GM10248 (cell line): ENCODE data around the gene RAB37.

ENCODE experiments used
- CTCF ChIA-PET: fragments of 300-600 bp; sonication (Branson Sonifier 250); formaldehyde crosslinking; extraction: SDS; loops from one replicate; lab custom pipeline; 2021; ENCODE audit warnings: antibody characterized with exemption; lab: Yijun Ruan, JAX
- POLR2A ChIA-PET: fragments of 350-650 bp; sonication (Branson Sonifier 250); formaldehyde crosslinking; extraction: SDS; loops from one replicate; lab custom pipeline; 2020; ENCODE audit warnings: antibody characterized with exemption; lab: Yijun Ruan, JAX
- DNase-seq: peaks from one replicate; pipeline ENCODE4 v3.0.0; 2012; ENCODE audit errors: extremely low spot score
- TF ChIP-seq, protein P1 (sequence below): IDR thresholded peaks from 2 replicates; pipeline ENCODE4 v1.5.1; 2012; ENCODE audit warnings: mild to moderate bottlenecking, low read depth; ENCODE audit errors: extremely low read depth, missing control alignments, control extremely low read depth

The RAB37 gene

DNA sequence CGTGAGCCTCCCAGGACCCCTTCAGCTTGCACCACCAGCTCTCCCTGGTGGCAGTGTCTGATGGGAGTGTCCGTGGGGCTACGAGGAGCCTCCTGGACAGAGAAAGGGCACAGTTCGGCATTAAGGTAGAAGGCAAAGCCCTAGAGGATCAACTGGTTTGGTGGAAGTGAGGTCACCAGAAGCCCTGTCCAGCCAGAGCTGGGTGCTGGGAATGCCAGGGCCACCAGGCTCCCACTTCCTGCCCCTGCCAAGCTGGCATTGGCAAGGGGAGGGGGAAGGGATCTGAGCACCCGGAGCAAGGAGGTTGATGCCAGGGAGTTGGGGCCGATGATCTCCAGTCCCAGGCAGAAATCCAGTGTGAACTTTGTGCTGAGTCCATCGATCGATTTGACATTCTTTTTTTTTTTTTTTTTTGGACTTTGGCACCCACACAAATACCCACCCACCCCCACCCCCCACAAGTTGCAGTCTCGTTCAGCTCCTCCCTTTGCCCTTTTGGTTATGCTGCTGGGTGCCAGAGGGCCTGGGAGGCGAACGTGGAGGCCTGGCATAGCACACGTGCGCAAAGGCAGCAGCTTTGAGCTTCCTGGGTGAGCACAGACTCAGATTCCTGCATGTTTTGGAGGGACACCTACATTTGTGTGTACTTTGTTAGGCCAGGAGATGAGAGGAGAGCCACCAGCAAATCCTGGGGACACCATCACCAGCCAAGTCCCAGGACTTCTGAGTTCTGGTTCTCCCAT lies 13.4 kb downstream of the RAB37 start:
- DNase-seq, result no peak
- ChIA-PET POLR2A (interaction anchor here (1.1 to 1.2 kb wide), 2 partner anchors 12 to 20 kb away, joined by 3 read pairs; no protein-coding TSS in a partner anchor), CTCF (interaction anchor here (0.9 to 6.4 kb wide), 8 partner anchors 9 to 115 kb away, joined by 3 to 44 read pairs (median 6); partner anchors contain the start of gene RAB37)
- TF ChIP-seq, protein P1, sequence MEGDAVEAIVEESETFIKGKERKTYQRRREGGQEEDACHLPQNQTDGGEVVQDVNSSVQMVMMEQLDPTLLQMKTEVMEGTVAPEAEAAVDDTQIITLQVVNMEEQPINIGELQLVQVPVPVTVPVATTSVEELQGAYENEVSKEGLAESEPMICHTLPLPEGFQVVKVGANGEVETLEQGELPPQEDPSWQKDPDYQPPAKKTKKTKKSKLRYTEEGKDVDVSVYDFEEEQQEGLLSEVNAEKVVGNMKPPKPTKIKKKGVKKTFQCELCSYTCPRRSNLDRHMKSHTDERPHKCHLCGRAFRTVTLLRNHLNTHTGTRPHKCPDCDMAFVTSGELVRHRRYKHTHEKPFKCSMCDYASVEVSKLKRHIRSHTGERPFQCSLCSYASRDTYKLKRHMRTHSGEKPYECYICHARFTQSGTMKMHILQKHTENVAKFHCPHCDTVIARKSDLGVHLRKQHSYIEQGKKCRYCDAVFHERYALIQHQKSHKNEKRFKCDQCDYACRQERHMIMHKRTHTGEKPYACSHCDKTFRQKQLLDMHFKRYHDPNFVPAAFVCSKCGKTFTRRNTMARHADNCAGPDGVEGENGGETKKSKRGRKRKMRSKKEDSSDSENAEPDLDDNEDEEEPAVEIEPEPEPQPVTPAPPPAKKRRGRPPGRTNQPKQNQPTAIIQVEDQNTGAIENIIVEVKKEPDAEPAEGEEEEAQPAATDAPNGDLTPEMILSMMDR, result no peak

GRCh38 chr17:74752415-74752814 lies 15.4 kb downstream of the RAB37 start:
- TF ChIP-seq, protein P1, result no peak
- ChIA-PET POLR2A (no interaction called here), CTCF (interaction anchor here (0.8 to 9.1 kb wide), 5 partner anchors 15 to 113 kb away, joined by 4 to 82 read pairs (median 7); partner anchors contain the start of gene RAB37)
- DNase-seq, result no peak

DNA sequence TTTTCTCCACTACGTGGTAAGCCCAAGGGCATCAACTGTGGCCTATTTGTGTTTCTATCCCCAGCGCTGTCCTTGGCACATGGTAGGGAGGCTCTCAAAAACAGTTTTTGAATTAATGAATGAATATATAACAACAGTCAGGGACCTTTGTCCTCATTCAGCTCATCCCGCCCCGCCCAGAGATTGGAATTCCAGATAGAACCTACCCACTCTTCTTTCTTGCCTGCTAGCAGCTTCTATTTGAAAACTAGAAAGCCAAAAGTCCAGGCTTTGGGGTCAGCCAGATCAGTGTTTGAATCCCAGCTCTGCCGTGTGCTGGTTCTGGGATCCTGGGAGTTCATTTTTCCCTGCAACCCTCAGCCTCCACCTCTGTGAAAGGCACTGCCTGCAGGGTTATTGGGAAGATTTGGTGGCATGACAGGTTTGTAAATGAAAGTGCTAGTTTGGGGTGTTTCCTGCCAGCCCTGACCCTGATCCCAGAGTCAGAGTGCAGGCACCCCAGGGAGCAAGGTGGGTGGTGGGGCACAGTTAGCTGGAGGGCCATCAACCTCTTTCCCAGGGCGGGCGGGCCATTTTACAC lies 15.9 kb downstream of the RAB37 start:
- TF ChIP-seq, protein P1, result no peak
- CTCF ChIA-PET, result interaction anchor here (0.8 to 9.1 kb wide), 8 partner anchors 9 to 209 kb away, joined by 3 to 82 read pairs (median 5); partner anchors contain the start of gene RAB37
- POLR2A ChIA-PET, result no interaction called here
- DNase-seq, result no peak

GRCh38 chr17:74754832-74755231 lies 17.8 kb downstream of the RAB37 start:
- POLR2A ChIA-PET, result no interaction called here
- CTCF ChIA-PET, result interaction anchor here (0.9 to 9.1 kb wide), 8 partner anchors 9 to 98 kb away, joined by 3 to 82 read pairs (median 7); partner anchors contain the start of gene RAB37
- DNase-seq, result no peak
- TF ChIP-seq, protein P1, result no peak

DNA sequence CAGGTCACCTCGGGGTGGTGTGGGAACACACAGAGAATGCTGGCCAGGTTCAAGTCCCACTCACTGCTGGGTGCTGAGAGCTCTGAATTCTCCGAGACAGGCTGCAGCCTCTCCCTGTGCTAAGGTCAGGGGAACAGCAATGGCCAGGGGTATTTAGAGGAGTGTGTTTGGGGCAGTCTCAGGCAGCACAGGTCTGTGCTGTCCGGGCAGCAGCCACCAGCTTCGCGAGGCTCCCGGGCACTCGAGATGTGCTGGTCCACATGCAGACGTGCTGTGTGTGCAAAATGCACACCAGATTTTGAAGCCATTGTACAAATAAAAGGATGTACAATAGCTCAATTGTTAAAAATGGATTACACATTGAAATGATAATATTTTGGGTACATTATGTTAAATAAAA lies 18.5 kb downstream of the RAB37 start:
- DNase-seq, result no peak
- TF ChIP-seq, protein P1, result no peak
- POLR2A ChIA-PET, result no interaction called here
- CTCF ChIA-PET, result interaction anchor here (0.7 to 9.1 kb wide), 10 partner anchors 10 to 98 kb away, joined by 3 to 82 read pairs (median 5); no protein-coding TSS in a partner anchor

- TF ChIP-seq, protein P1, result no peak
- DNase-seq, result no peak
- POLR2A ChIA-PET, result no interaction called here
- CTCF ChIA-PET, result interaction anchor here (1.2 to 9.1 kb wide), 7 partner anchors 12 to 99 kb away, joined by 3 to 82 read pairs (median 4); no protein-coding TSS in a partner anchor
These were observed 19.8 kb downstream of the RAB37 start for GRCh38 chr17:74756891-74757290.
